Ovary (tissue), 3 donors: Measurements from ENCODE around the gene STYX.

Experiments used
- POLR2A ChIP-seq: fragments of 450-650 bp; IDR thresholded peaks from one replicate; pipeline ENCODE4 v1.6.1; 2017; ENCODE audit warnings: antibody characterized with exemption, mild to moderate bottlenecking, moderate library complexity
- TF ChIP-seq, protein P1 (sequence below), 3 donors: fragments of 450-650 bp in 2 of 3; fragments of 200-600 bp in 1 of 3; IDR thresholded peaks; one replicate each; pipeline versions ENCODE4 v1.5.1 to v1.8.0; 2016 to 2022; ENCODE audit warnings: antibody characterized with exemption in 3 of 3, mild to moderate bottlenecking in 1 of 3
- donor health status: DM: no; HTN: no; CAD: no.

DNA sequence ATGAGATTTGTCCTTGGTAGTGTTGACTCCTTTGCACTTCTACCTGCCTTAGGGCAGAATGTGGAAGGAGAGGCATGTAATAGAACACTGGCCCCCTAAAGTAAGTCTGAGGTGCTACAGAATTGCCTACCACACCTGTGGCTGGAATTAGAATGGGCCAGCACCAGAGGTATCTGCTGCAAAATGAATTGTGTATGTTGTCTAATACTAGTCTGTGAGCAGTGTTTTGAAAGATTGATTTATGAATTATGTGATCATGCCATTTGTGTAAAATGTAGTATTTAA, 5.7 kb upstream of the STYX start:
- TF ChIP-seq, protein P1, sequence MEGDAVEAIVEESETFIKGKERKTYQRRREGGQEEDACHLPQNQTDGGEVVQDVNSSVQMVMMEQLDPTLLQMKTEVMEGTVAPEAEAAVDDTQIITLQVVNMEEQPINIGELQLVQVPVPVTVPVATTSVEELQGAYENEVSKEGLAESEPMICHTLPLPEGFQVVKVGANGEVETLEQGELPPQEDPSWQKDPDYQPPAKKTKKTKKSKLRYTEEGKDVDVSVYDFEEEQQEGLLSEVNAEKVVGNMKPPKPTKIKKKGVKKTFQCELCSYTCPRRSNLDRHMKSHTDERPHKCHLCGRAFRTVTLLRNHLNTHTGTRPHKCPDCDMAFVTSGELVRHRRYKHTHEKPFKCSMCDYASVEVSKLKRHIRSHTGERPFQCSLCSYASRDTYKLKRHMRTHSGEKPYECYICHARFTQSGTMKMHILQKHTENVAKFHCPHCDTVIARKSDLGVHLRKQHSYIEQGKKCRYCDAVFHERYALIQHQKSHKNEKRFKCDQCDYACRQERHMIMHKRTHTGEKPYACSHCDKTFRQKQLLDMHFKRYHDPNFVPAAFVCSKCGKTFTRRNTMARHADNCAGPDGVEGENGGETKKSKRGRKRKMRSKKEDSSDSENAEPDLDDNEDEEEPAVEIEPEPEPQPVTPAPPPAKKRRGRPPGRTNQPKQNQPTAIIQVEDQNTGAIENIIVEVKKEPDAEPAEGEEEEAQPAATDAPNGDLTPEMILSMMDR (IDR thresholded peaks at IDR 0.05): no peak
- no peak for TF ChIP-seq POLR2A
